T-helper 1 cell (primary cell): ENCODE measurements around the gene ABHD17C.
"Not testable (repeated sequence)": the region's sequence is repeated elsewhere in the genome, so short reads cannot be mapped to it uniquely, and the experiment has no call there.

Experiments used
- DNase-seq, 5 donors: peaks; one replicate each; pipeline ENCODE4 v3.0.0-alpha.2; 2012 to 2020

ABHD17C gene

GRCh38 chr15:80732167-80732566 lies 37.1 kb downstream of the ABHD17C start:
- no peak for DNase-seq

GRCh38 chr15:80732818-80733217 lies 37.7 kb downstream of the ABHD17C start:
- DNase-seq, result no peak

- no peak for DNase-seq
Observed at GRCh38 chr15:80733460-80733859, 38.4 kb downstream of the ABHD17C start.

GRCh38 chr15:80735344-80735743 lies 40.2 kb downstream of the ABHD17C start:
- DNase-seq, result no peak

- DNase-seq, result no peak
Observed at GRCh38 chr15:80736560-80736959, 41.5 kb downstream of the ABHD17C start.

- DNase-seq, result no peak
Observed at GRCh38 chr15:80739919-80740318, 44.8 kb downstream of the ABHD17C start.

- DNase-seq, result no peak
Observed at GRCh38 chr15:80742081-80742480, 47.0 kb downstream of the ABHD17C start.

GRCh38 chr15:80743189-80743833 lies 48.2 kb downstream of the ABHD17C start:
- DNase-seq, result no peak

GRCh38 chr15:80744415-80744814 lies 49.3 kb downstream of the ABHD17C start:
- no peak for DNase-seq

GRCh38 chr15:80744826-80745225 lies 49.7 kb downstream of the ABHD17C start:
- DNase-seq, result no peak

GRCh38 chr15:80745888-80746287 lies 50.8 kb downstream of the ABHD17C start:
- DNase-seq, result no peak

GRCh38 chr15:80747317-80748053 lies 52.4 kb downstream of the ABHD17C start:
- DNase-seq, result no peak

GRCh38 chr15:80749589-80749988 lies 54.5 kb downstream of the ABHD17C start:
- DNase-seq, result no peak

GRCh38 chr15:80750575-80750974 lies 55.5 kb downstream of the ABHD17C start:
- no peak for DNase-seq

- no peak for DNase-seq
Observed at GRCh38 chr15:80752204-80752603, 57.1 kb downstream of the ABHD17C start.

GRCh38 chr15:80753161-80753560 lies 58.1 kb downstream of the ABHD17C start:
- no peak for DNase-seq

GRCh38 chr15:80754014-80754413 lies 58.9 kb downstream of the ABHD17C start:
- DNase-seq, result no peak

GRCh38 chr15:80755885-80756284 lies 60.8 kb downstream of the ABHD17C start:
- DNase-seq, result no peak

GRCh38 chr15:80758130-80758745 lies 63.1 kb downstream of the ABHD17C start:
- no peak for DNase-seq

GRCh38 chr15:80760960-80761359 lies 65.8 kb downstream of the ABHD17C start:
- DNase-seq, result no peak

- no peak for DNase-seq
Observed at GRCh38 chr15:80761754-80762153, 66.6 kb downstream of the ABHD17C start.

- not testable (repeated sequence) for DNase-seq
Observed at GRCh38 chr15:80763235-80763634, 68.1 kb downstream of the ABHD17C start.

GRCh38 chr15:80764535-80764934 lies 69.4 kb downstream of the ABHD17C start:
- DNase-seq, result no peak

- no peak for DNase-seq
Observed at GRCh38 chr15:80766275-80766674, 71.2 kb downstream of the ABHD17C start.
